HCT116 (cell line): ENCODE data around the gene SPATA7.

Source experiments
- CTCF ChIP-seq, 3 experiments: fragments of 200-600 bp in 1 of 3; sonication (generic) in 1 of 3; IDR thresholded peaks in 2 of 3; conservative IDR thresholded peaks in 1 of 3; 2 replicates each; pipeline ENCODE4 v1.5.1; 2012 to 2017; ENCODE audit warnings: low read depth in 2 of 3, low read length in 2 of 3, antibody characterized with exemption in 1 of 3, borderline replicate concordance in 1 of 3, control low read depth in 1 of 3, mild to moderate bottlenecking in 1 of 3, mixed read lengths in 1 of 3, mixed run types in 1 of 3, moderate library complexity in 1 of 3; ENCODE audit not compliant: insufficient read depth in 1 of 3
- EGR1 ChIP-seq: IDR thresholded peaks from 2 replicates; pipeline ENCODE4 v1.6.1; 2012; ENCODE audit warnings: low read depth
- POLR2A ChIP-seq: IDR thresholded peaks from 2 replicates; pipeline ENCODE4 v1.7.0; 2011; ENCODE audit warnings: borderline replicate concordance; ENCODE audit not compliant: insufficient read depth, insufficient read length; ENCODE audit errors: extremely low read depth
- TF ChIP-seq, protein P1 (sequence below): IDR thresholded peaks from 2 replicates; pipeline ENCODE4 v1.6.1; 2011; ENCODE audit warnings: mild to moderate bottlenecking, low read length, moderate library complexity; ENCODE audit not compliant: insufficient replicate concordance; ENCODE audit errors: extremely low read depth

- TF ChIP-seq CTCF (IDR thresholded peaks at IDR 0.05 in 2 of 3, conservative IDR thresholded peaks at IDR 0.05 in 1 of 3; ENCODE audit: borderline replicate concordance in 1 of 3, insufficient read depth in 1 of 3, low read depth in 2 of 3, low read length in 2 of 3) (no peak), EGR1 (no peak), POLR2A (no peak)
- TF ChIP-seq, protein P1, sequence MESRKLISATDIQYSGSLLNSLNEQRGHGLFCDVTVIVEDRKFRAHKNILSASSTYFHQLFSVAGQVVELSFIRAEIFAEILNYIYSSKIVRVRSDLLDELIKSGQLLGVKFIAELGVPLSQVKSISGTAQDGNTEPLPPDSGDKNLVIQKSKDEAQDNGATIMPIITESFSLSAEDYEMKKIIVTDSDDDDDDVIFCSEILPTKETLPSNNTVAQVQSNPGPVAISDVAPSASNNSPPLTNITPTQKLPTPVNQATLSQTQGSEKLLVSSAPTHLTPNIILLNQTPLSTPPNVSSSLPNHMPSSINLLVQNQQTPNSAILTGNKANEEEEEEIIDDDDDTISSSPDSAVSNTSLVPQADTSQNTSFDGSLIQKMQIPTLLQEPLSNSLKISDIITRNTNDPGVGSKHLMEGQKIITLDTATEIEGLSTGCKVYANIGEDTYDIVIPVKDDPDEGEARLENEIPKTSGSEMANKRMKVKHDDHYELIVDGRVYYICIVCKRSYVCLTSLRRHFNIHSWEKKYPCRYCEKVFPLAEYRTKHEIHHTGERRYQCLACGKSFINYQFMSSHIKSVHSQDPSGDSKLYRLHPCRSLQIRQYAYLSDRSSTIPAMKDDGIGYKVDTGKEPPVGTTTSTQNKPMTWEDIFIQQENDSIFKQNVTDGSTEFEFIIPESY = no peak
These were observed 95.6 kb downstream of the SPATA7 start for GRCh38 chr14:88481059-88481458.
